H1 (cell line): ENCODE measurements around the gene NR1H3. TPM values are rescaled to one million over a fixed set of nuclear protein-coding genes. Genes with fewer than 3 reads are reported as not detected.

Experiments
- CTCF ChIA-PET: fragments of 300-600 bp; sonication (Branson Sonifier 250); formaldehyde crosslinking; loops from one replicate; lab custom pipeline; 2021; ENCODE audit not compliant: partially characterized antibody; lab: Charles Lee
- POLR2A ChIA-PET: fragments of 300-600 bp; sonication (Branson Sonifier 250); formaldehyde crosslinking; loops from one replicate; lab custom pipeline; 2021; ENCODE audit warnings: inconsistent platforms; ENCODE audit not compliant: partially characterized antibody; lab: Charles Lee
- DNase-seq, 2 experiments: peaks; one replicate each; pipeline versions ENCODE4 v3.0.0 to v3.0.0-alpha.2; 2010 to 2022; ENCODE audit warnings: low spot score in 2 of 2, low read depth in 1 of 2, mixed read lengths in 1 of 2
- FAIRE-seq: peaks from 2 replicates; lab custom pipeline; 2011; peaks lifted over from hg19 to GRCh38; lab: Jason Lieb, UNC
- H2AFZ ChIP-seq: 2 replicates; pipeline ENCODE4 v1.8.1; 2012; ENCODE audit warnings: low read length, inconsistent platforms
- H2AK5ac ChIP-seq: 2 replicates; pipeline ENCODE4 v1.6.1; 2013; ENCODE audit warnings: low read depth, low read length
- H2BK120ac ChIP-seq: replicated peaks from 2 replicates; pipeline ENCODE3; 2013; ENCODE audit warnings: low read depth, low read length, inconsistent platforms
- H2BK12ac ChIP-seq: 2 replicates; pipeline ENCODE4 v1.6.1; 2013; ENCODE audit warnings: low read depth, low read length
- H2BK15ac ChIP-seq: 2 replicates; pipeline ENCODE4 v1.6.1; 2013; ENCODE audit warnings: low read length
- H2BK20ac ChIP-seq: 2 replicates; pipeline ENCODE4 v1.6.1; 2013; ENCODE audit warnings: low read length
- H2BK5ac ChIP-seq: 2 replicates; pipeline ENCODE4 v1.6.1; 2013; ENCODE audit warnings: low read depth, low read length
- H3K14ac ChIP-seq: 2 replicates; pipeline ENCODE4 v1.6.1; 2013; ENCODE audit warnings: inconsistent platforms; ENCODE audit not compliant: insufficient read length
- H3K18ac ChIP-seq: 2 replicates; pipeline ENCODE4 v1.6.1; 2013; ENCODE audit warnings: low read length; ENCODE audit errors: extremely low read depth
- H3K23ac ChIP-seq: 2 replicates; pipeline ENCODE4 v1.6.1; 2013; ENCODE audit warnings: inconsistent platforms; ENCODE audit not compliant: insufficient read length
- H3K23me2 ChIP-seq: 2 replicates; pipeline ENCODE4 v1.6.1; 2013; ENCODE audit warnings: low read depth, low read length
- H3K27ac ChIP-seq: 2 replicates; pipeline ENCODE4 v1.6.1; 2011; ENCODE audit warnings: low read depth, low read length, inconsistent platforms
- H3K27me3 ChIP-seq, 4 experiments: replicated peaks in 1 of 4; 1 replicate in 1 of 4; 2 replicates in 3 of 4; pipeline versions ENCODE4 v1.6.1 to v1.8.1; 2011 to 2013; ENCODE audit warnings: low read length in 3 of 4, mild to moderate bottlenecking in 3 of 4, inconsistent platforms in 2 of 4, mixed read lengths in 2 of 4, moderate library complexity in 1 of 4; ENCODE audit not compliant: control insufficient read depth in 3 of 4, insufficient read depth in 3 of 4; ENCODE audit errors: extremely low read depth in 1 of 4
- H3K36me3 ChIP-seq, 4 experiments: 2 replicates each; pipeline versions ENCODE4 v1.6.1 to v1.8.1; 2011 to 2013; ENCODE audit warnings: mild to moderate bottlenecking in 4 of 4, low read length in 3 of 4, moderate library complexity in 2 of 4, control low read depth in 1 of 4, inconsistent platforms in 1 of 4; ENCODE audit not compliant: insufficient read depth in 4 of 4, control insufficient read depth in 2 of 4
- H3K4ac ChIP-seq: replicated peaks from 2 replicates; pipeline ENCODE3; 2013; ENCODE audit warnings: low read length, low read depth, mixed read lengths, inconsistent platforms; ENCODE audit not compliant: insufficient read length
- H3K4me1 ChIP-seq, 4 experiments: replicated peaks in 1 of 4; 1 replicate in 1 of 4; 2 replicates in 3 of 4; pipeline versions ENCODE4 v1.6.1 to v1.8.1; 2011 to 2013; ENCODE audit warnings: low read length in 3 of 4, inconsistent platforms in 2 of 4, mixed read lengths in 1 of 4; ENCODE audit not compliant: insufficient read depth in 4 of 4, control insufficient read depth in 3 of 4
- H3K4me2 ChIP-seq, 2 experiments: 2 replicates each; pipeline versions ENCODE4 v1.6.1 to v1.8.1; 2011 to 2013; ENCODE audit warnings: low read depth in 2 of 2, low read length in 2 of 2, control low read depth in 1 of 2, inconsistent platforms in 1 of 2, mild to moderate bottlenecking in 1 of 2; ENCODE audit not compliant: insufficient read depth in 1 of 2
- H3K4me3 ChIP-seq, 4 experiments: fragments of 200-600, 300-600 bp in 1 of 4; sonication (generic), shearing (Covaris generic), sonication (Bioruptor Twin) in 1 of 4; 2 replicates each; pipeline versions ENCODE4 v1.5.1 to v1.8.1; 2011 to 2016; ENCODE audit warnings: low read length in 4 of 4, low read depth in 3 of 4, control low read depth in 2 of 4, inconsistent platforms in 2 of 4, mild to moderate bottlenecking in 2 of 4, mixed read lengths in 1 of 4, moderate library complexity in 1 of 4; ENCODE audit not compliant: insufficient read depth in 2 of 4; ENCODE audit errors: extremely low read depth in 1 of 4
- H3K56ac ChIP-seq: replicated peaks from 2 replicates; pipeline ENCODE3; 2013; ENCODE audit warnings: low read depth, mild to moderate bottlenecking, mixed read lengths, low read length, inconsistent platforms; ENCODE audit not compliant: insufficient read length
- H3K79me1 ChIP-seq: 2 replicates; pipeline ENCODE4 v1.6.1; 2013; ENCODE audit warnings: low read depth, low read length, control low read depth
- H3K79me2 ChIP-seq, 2 experiments: 2 replicates each; pipeline versions ENCODE4 v1.6.1 to v1.8.1; 2012 to 2013; ENCODE audit warnings: low read length in 2 of 2, mild to moderate bottlenecking in 2 of 2, inconsistent platforms in 1 of 2; ENCODE audit not compliant: insufficient read depth in 2 of 2, control insufficient read depth in 1 of 2
- H3K9ac ChIP-seq, 4 experiments: replicated peaks in 1 of 4; 1 replicate in 1 of 4; 2 replicates in 3 of 4; pipeline versions ENCODE4 v1.6.1 to v1.8.1; 2011 to 2013; ENCODE audit warnings: low read depth in 3 of 4, low read length in 3 of 4, control low read depth in 2 of 4, mild to moderate bottlenecking in 2 of 4, moderate library complexity in 2 of 4, inconsistent platforms in 1 of 4; ENCODE audit errors: extremely low read depth in 1 of 4
- H3K9me3 ChIP-seq, 2 experiments: 2 replicates each; pipeline versions ENCODE4 v1.6.1 to v1.8.1; 2012 to 2013; ENCODE audit warnings: mild to moderate bottlenecking in 2 of 2, moderate library complexity in 2 of 2, control low read depth in 1 of 2, inconsistent platforms in 1 of 2, low read depth in 1 of 2, low read length in 1 of 2, mixed read lengths in 1 of 2; ENCODE audit not compliant: insufficient read depth in 2 of 2
- H4K20me1 ChIP-seq, 2 experiments: replicated peaks in 1 of 2; 2 replicates each; pipeline versions ENCODE3 to v1.8.1; 2011 to 2013; ENCODE audit warnings: inconsistent platforms in 2 of 2, low read length in 2 of 2, mild to moderate bottlenecking in 1 of 2; ENCODE audit not compliant: insufficient read depth in 2 of 2, control insufficient read depth in 1 of 2
- H4K5ac ChIP-seq: 2 replicates; pipeline ENCODE4 v1.6.1; 2013; ENCODE audit warnings: low read length, low read depth, mixed read lengths, inconsistent platforms; ENCODE audit not compliant: insufficient read length
- H4K8ac ChIP-seq: 2 replicates; pipeline ENCODE4 v1.8.0; 2013; ENCODE audit warnings: mild to moderate bottlenecking, moderate library complexity, low read length, inconsistent platforms; ENCODE audit not compliant: insufficient read depth; ENCODE audit errors: extremely low read depth
- H4K91ac ChIP-seq: replicated peaks from 2 replicates; pipeline ENCODE3; 2013; ENCODE audit warnings: low read length, mixed read lengths, inconsistent platforms; ENCODE audit not compliant: insufficient read length
- ASH2L ChIP-seq: fragments of 200-600, 300-600 bp; sonication (generic); IDR thresholded peaks from one replicate; pipeline ENCODE4 v1.7.1; 2017; ENCODE audit warnings: low read length
- E2F6 ChIP-seq: IDR thresholded peaks from 2 replicates; pipeline ENCODE4 v1.6.1; 2012; ENCODE audit warnings: inconsistent platforms
- EP300 ChIP-seq, 2 experiments: IDR thresholded peaks; 1 replicate in 1 of 2; 2 replicates in 1 of 2; pipeline ENCODE4 v1.6.1; 2011 to 2012; ENCODE audit warnings: low read depth in 2 of 2, low read length in 2 of 2, mild to moderate bottlenecking in 2 of 2, borderline replicate concordance in 1 of 2, inconsistent platforms in 1 of 2, moderate library complexity in 1 of 2
- NANOG ChIP-seq: IDR thresholded peaks from 2 replicates; pipeline ENCODE4 v1.6.1; 2011; ENCODE audit warnings: low read length, low read depth, mild to moderate bottlenecking, inconsistent platforms; ENCODE audit not compliant: insufficient read depth, poor library complexity, severe bottlenecking
- SIN3A ChIP-seq, 2 experiments: IDR thresholded peaks in 1 of 2; conservative IDR thresholded peaks in 1 of 2; 2 replicates each; pipeline ENCODE4 v1.6.1; 2011 to 2012; ENCODE audit warnings: low read length in 2 of 2, improper control_type of control experiment in 1 of 2, low read depth in 1 of 2, mild to moderate bottlenecking in 1 of 2
- SP2 ChIP-seq: IDR thresholded peaks from 2 replicates; pipeline ENCODE4 v1.6.1; 2012; ENCODE audit warnings: mild to moderate bottlenecking, low read length, inconsistent platforms
- ZNF274 ChIP-seq: IDR thresholded peaks from 2 replicates; pipeline ENCODE4 v1.7.0; 2012; ENCODE audit warnings: low read length, borderline replicate concordance; ENCODE audit errors: extremely low read depth
- WGBS, 2 experiments: shearing (Covaris generic) in 1 of 2; methylation state at CpG; one replicate each; pipeline versions ENCODE4 v1.1.6 to v1.1.7; 2013 to 2015; ENCODE audit warnings: low lambda C conversion rate in 2 of 2, mixed read lengths in 2 of 2, inconsistent platforms in 1 of 2, low coverage in 1 of 2, missing lambda C conversion rate in 1 of 2; ENCODE audit not compliant: insufficient replicate concordance in 2 of 2, insufficient coverage in 1 of 2, insufficient read length in 1 of 2; ENCODE audit errors: extremely low coverage in 1 of 2, missing lambda C conversion rate in 1 of 2; 5-methylcytosine and 5-hydroxymethylcytosine counted together
- polyA plus RNA-seq, 7 experiments: library from polyadenylated mRNA; depleted of rRNA in 3 of 7; stranded (reverse) in 5 of 7; unstranded in 2 of 7; fragments of >200 nt in 5 of 7; fragments of 200-250 nt in 2 of 7; gene quantifications; 1 replicate in 5 of 7; 2 replicates in 1 of 7; 4 replicates in 1 of 7; pipeline versions ENCODE4 v1.2.1 to v1.2.3, GENCODE V29; 2011 to 2013; ENCODE audit warnings: missing spikeins in 2 of 7, mixed read lengths in 2 of 7
- total RNA-seq: library from RNA; stranded (reverse); fragmentation: NEBNext Ultra II Directional; extraction: Animal tissue kit (Norgen Biotek cat#: 25700); gene quantifications from 2 replicates; pipeline ENCODE4 v1.2.1, GENCODE V29; 2021

The NR1H3 gene
- total and polyA plus RNA-seq, 2 of the 8 experiments (the other 6 are each of a cell fraction or from before 2014, with no cell fraction given), result 19.9 to 42.1 TPM

DNA sequence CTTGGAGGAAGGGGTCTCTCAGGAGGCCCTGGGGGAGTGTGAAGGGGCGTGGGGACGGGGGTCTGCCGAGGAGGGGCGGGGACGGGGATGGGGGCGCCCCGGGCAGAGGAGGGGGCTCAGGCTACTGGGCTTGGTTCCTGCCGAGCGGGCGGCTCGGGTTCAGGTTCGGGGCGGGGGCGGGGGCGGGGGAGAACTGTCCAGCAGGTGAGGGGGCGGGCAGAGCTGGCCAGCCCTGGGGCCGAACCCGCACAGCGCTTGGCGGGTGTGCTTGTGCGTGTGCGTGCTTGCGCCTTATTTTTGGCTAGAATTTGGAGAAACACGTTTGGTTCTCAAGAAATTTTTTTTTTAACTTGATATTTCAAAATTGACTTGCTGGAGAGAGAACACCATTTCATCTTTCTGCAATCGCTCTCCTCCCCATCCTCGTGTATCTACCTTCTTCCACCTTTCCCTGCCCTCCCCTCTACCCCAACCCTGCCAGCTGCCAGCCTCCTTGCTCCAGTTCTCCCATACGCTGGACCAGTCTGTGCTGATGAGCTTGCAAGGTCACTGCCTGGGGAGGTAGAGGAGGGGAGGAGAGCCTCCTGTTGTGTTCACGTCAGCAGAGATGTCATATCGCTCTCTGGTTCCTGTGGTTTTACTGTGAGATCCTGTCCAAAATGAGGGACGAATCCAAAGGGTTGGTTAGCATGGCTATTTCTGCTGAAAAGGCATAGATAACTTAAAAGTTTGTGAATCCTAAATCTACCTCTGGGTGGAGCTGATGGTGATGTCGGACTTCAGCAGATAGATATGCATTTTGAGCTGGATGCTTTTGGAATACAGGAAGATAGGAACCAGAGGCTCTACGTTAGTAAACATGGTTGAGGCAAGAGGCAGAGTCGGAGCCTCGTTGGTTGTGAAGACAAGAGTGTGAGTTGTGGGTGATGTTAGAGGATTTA, 12.8 kb downstream of the NR1H3 start:
- DNase-seq (peak in 1 of 2 experiments; percentile 50), FAIRE-seq (no peak)
- H4K8ac ChIP-seq, result no peak overlapping the region; the same call in 1 of the 2 replicates
- no peak overlapping the region for H3K18ac ChIP-seq
- peaks cover 13% of the 10 kb centered on the region for H3K23me2 ChIP-seq
- H3K79me1 ChIP-seq, result peaks cover 20% of the 10 kb centered on the region
- peaks cover 14 to 25% (median 17%) of the 10 kb centered on the region in 4 experiments for H3K4me1 ChIP-seq
- H4K5ac ChIP-seq, result peak overlapping the region; percentile 60
- POLR2A ChIA-PET, result interaction anchor here (1.0 to 4.0 kb wide), 6 partner anchors 9 to 84 kb away, joined by 3 to 26 read pairs (median 4); partner anchors contain the start of genes ACP2 and NR1H3
- no peak overlapping the region for H2BK20ac ChIP-seq
- H3K23ac ChIP-seq, result no peak overlapping the region
- H3K4me2 ChIP-seq, result peak overlapping the region; percentile 86 to 99
- TF ChIP-seq ASH2L, result peak; percentile 1
- no peak for TF ChIP-seq SP2
- no peak for TF ChIP-seq ZNF274
- TF ChIP-seq E2F6, result no peak
- TF ChIP-seq EP300 (IDR thresholded peaks at IDR 0.05; ENCODE audit: borderline replicate concordance in 1 of 2, low read depth in 2 of 2, low read length in 2 of 2), result no peak
- no peak for TF ChIP-seq NANOG
- 0 out of 4 replicates have a peak, but pooled peaks have one; percentile 29 to 48 for TF ChIP-seq SIN3A (conservative IDR thresholded peaks at IDR 0.05 in 1 of 2, IDR thresholded peaks at IDR 0.05 in 1 of 2; ENCODE audit: low read depth in 1 of 2, low read length in 2 of 2)
- peaks cover 0 to 8% (median 7%) of the 10 kb centered on the region in 4 experiments; a peak in 4 of 8 replicates for H3K36me3 ChIP-seq
- peak overlapping the region in 3 of 4 experiments; percentile 20 to 51 (median 29); a peak in 3 of 7 replicates for H3K9ac ChIP-seq
- peak overlapping the region; percentile 75 to 93 (median 81) for H3K4me3 ChIP-seq
- no peak overlapping the region for H2BK15ac ChIP-seq
- no peak overlapping the region for H3K14ac ChIP-seq
- no peak overlapping the region for H2AK5ac ChIP-seq
- H2BK5ac ChIP-seq, result no peak overlapping the region
- no peak overlapping the region for H3K4ac ChIP-seq
- H2BK12ac ChIP-seq, result no peak overlapping the region
- H3K9me3 ChIP-seq, result no peaks in the 10 kb centered on the region
- H2AFZ ChIP-seq, result no peak overlapping the region
- H3K56ac ChIP-seq, result no peak overlapping the region
- CTCF ChIA-PET, result interaction anchor here (0.7 to 7.4 kb wide), 12 partner anchors 9 to 162 kb away, joined by 3 to 72 read pairs (median 4); partner anchors contain the start of genes ACP2 and NR1H3
- WGBS, 2 experiments, result 24% methylated on average over 10 of the region's 34 CpGs; no CpG with 5 or more reads in 1 of the 2 experiments
- H4K20me1 ChIP-seq, result peaks cover 8 to 17% of the 10 kb centered on the region in 2 experiments
- no peaks in the 10 kb centered on the region for H3K27me3 ChIP-seq
- no peak overlapping the region for H2BK120ac ChIP-seq
- H3K27ac ChIP-seq, result no peak overlapping the region
- no peak overlapping the region for H4K91ac ChIP-seq
- peaks cover 0 to 47% of the 10 kb centered on the region in 2 experiments; a peak in 3 of 4 replicates for H3K79me2 ChIP-seq
